ENCODE measurements around the gene KIAA0753.
"Not testable (repeated sequence)": the region's sequence is repeated elsewhere in the genome, so short reads cannot be mapped to it uniquely, and the experiment has no call there.

KIAA0753 gene

GRCh38 chr17:6575596-6575988, 64.9 kb downstream of the KIAA0753 start:
- no peak overlapping the region for H3K4me2 ChIP-seq (ENCODE audit: low read depth, low read length, poor library complexity, severe bottlenecking)
- no peaks in the 10 kb centered on the region for H3K9me2 ChIP-seq (replicated peaks; ENCODE audit: insufficient read depth, low read length)
- H3K27ac ChIP-seq (ENCODE audit: low read depth, low read length) = no peak overlapping the region
- H3K79me2 ChIP-seq (ENCODE audit: insufficient read depth, low read length) = no peaks in the 10 kb centered on the region
- H2AFZ ChIP-seq (ENCODE audit: low read depth, low read length, severe bottlenecking) = no peak overlapping the region
- no peaks in the 10 kb centered on the region for H3K36me3 ChIP-seq (ENCODE audit: low read length)
- no peaks in the 10 kb centered on the region for H3K9me3 ChIP-seq (ENCODE audit: insufficient read depth, low read length)
- H3K9ac ChIP-seq (ENCODE audit: low read length) = no peak overlapping the region
- no peaks in the 10 kb centered on the region for H4K20me1 ChIP-seq (ENCODE audit: low read depth, low read length)
- H3F3A ChIP-seq (ENCODE audit: insufficient read depth) = no peaks in the 10 kb centered on the region
- H3K4me3 ChIP-seq (ENCODE audit: insufficient read depth, low read length, poor library complexity, severe bottlenecking) = no peak overlapping the region
- TF ChIP-seq CTCF (IDR thresholded peaks at IDR 0.05; ENCODE audit: insufficient read depth, low read length, poor library complexity, severe bottlenecking) (no peak), EZH2phosphoT487 (conservative IDR thresholded peaks at IDR 0.05; ENCODE audit: low read length) (no peak)
- H3K27me3 ChIP-seq (ENCODE audit: low read length) = no peaks in the 10 kb centered on the region

GRCh38 chr17:6574687-6575595, 65.6 kb downstream of the KIAA0753 start:
- Histone ChIP-seq H3K9me2 (replicated peaks; ENCODE audit: insufficient read depth, low read length) (no peaks in the 10 kb centered on the region), H3K27ac (ENCODE audit: low read depth, low read length) (no peak overlapping the region), H3K9me3 (ENCODE audit: insufficient read depth, low read length) (no peaks in the 10 kb centered on the region), H3K9ac (ENCODE audit: low read length) (no peak overlapping the region), H3K36me3 (ENCODE audit: low read length) (no peaks in the 10 kb centered on the region), H3K27me3 (ENCODE audit: low read length) (no peaks in the 10 kb centered on the region), H3K4me2 (ENCODE audit: low read depth, low read length, poor library complexity, severe bottlenecking) (no peak overlapping the region), H3K4me3 (ENCODE audit: insufficient read depth, low read length, poor library complexity, severe bottlenecking) (no peak overlapping the region), H3F3A (ENCODE audit: insufficient read depth) (no peaks in the 10 kb centered on the region), H3K79me2 (ENCODE audit: insufficient read depth, low read length) (no peaks in the 10 kb centered on the region), H2AFZ (ENCODE audit: low read depth, low read length, severe bottlenecking) (no peak overlapping the region), H4K20me1 (ENCODE audit: low read depth, low read length) (no peaks in the 10 kb centered on the region)
- TF ChIP-seq CTCF (IDR thresholded peaks at IDR 0.05; ENCODE audit: insufficient read depth, low read length, poor library complexity, severe bottlenecking) (no peak), EZH2phosphoT487 (conservative IDR thresholded peaks at IDR 0.05; ENCODE audit: low read length) (no peak)

DNA sequence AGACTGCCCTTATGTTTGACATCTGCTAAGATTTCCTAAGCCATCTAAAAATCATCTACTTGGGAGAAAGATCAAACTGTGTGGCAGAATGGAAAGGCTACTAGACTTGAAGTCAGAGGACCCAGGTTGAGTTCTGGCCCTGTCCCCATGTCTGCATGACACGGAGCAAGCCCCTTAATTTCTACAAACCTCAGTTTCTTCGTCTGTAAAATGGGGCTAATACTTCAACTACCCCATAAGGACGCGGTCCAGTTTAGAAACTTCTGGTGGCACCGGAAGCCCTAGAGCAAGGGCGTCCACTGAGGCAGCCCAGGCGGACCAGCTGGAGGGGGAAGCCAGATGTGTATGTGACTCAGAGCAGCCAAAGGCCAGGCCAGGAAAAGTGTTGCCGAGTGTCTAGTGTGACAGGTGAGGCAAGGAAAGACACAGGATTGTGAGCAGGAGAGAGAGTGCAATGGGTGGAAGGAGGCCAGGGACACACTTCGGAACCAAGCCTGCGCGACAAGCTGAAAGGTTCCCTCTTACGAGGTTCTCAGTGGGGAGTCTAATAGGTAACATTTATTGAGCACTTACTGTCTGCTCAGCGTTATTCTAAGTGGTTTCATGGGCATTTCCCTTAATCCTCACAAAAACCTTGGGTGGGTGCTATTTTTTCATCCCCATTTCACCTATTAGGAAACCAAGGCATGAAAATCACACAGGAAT, 66.4 kb downstream of the KIAA0753 start:
- H3K36me3 ChIP-seq (ENCODE audit: low read length) = no peaks in the 10 kb centered on the region
- no peaks in the 10 kb centered on the region for H3K27me3 ChIP-seq (ENCODE audit: low read length)
- H3K9ac ChIP-seq (ENCODE audit: low read length) = no peak overlapping the region
- no peaks in the 10 kb centered on the region for H3K9me2 ChIP-seq (replicated peaks; ENCODE audit: insufficient read depth, low read length)
- no peaks in the 10 kb centered on the region for H4K20me1 ChIP-seq (ENCODE audit: low read depth, low read length)
- H3K4me2 ChIP-seq (ENCODE audit: low read depth, low read length, poor library complexity, severe bottlenecking) = no peak overlapping the region
- H2AFZ ChIP-seq (ENCODE audit: low read depth, low read length, severe bottlenecking) = no peak overlapping the region
- H3F3A ChIP-seq (ENCODE audit: insufficient read depth) = no peaks in the 10 kb centered on the region
- TF ChIP-seq CTCF (IDR thresholded peaks at IDR 0.05; ENCODE audit: insufficient read depth, low read length, poor library complexity, severe bottlenecking) = no peak
- H3K79me2 ChIP-seq (ENCODE audit: insufficient read depth, low read length) = no peaks in the 10 kb centered on the region
- no peak overlapping the region for H3K27ac ChIP-seq (ENCODE audit: low read depth, low read length)
- H3K4me3 ChIP-seq (ENCODE audit: insufficient read depth, low read length, poor library complexity, severe bottlenecking) = no peak overlapping the region
- no peaks in the 10 kb centered on the region for H3K9me3 ChIP-seq (ENCODE audit: insufficient read depth, low read length)

DNA sequence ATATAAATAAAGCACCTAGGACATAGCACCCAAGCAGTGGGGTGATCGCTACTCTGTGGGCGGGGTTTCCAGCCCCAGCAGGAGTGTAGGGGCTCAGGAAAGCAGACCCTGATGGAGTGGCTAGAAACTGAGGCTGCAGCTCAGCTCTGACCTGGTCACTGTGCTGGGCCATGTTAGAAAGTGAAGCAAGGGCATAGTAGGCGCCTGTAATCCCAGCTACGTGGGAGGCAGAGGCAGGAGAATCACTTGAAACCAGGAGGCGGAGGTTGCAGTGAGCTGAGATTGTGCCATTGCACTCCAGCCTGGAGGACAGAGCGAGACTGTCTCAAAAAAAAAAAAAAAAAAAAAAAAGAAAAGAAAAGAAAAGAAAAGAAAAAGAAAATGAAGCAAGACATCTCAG, 67.0 kb downstream of the KIAA0753 start:
- H3K36me3 ChIP-seq (ENCODE audit: low read length); H3K4me3 ChIP-seq (ENCODE audit: insufficient read depth, low read length, poor library complexity, severe bottlenecking); H3K27ac ChIP-seq (ENCODE audit: low read depth, low read length); H4K20me1 ChIP-seq (ENCODE audit: low read depth, low read length); H3F3A ChIP-seq (ENCODE audit: insufficient read depth); H3K27me3 ChIP-seq (ENCODE audit: low read length); H3K79me2 ChIP-seq (ENCODE audit: insufficient read depth, low read length); H3K4me2 ChIP-seq (ENCODE audit: low read depth, low read length, poor library complexity, severe bottlenecking); H3K9me2 ChIP-seq (replicated peaks; ENCODE audit: insufficient read depth, low read length); H3K9ac ChIP-seq (ENCODE audit: low read length); H3K9me3 ChIP-seq (ENCODE audit: insufficient read depth, low read length); H2AFZ ChIP-seq (ENCODE audit: low read depth, low read length, severe bottlenecking): not testable (repeated sequence)
